ENCODE data around the gene DHX38.

DNA sequence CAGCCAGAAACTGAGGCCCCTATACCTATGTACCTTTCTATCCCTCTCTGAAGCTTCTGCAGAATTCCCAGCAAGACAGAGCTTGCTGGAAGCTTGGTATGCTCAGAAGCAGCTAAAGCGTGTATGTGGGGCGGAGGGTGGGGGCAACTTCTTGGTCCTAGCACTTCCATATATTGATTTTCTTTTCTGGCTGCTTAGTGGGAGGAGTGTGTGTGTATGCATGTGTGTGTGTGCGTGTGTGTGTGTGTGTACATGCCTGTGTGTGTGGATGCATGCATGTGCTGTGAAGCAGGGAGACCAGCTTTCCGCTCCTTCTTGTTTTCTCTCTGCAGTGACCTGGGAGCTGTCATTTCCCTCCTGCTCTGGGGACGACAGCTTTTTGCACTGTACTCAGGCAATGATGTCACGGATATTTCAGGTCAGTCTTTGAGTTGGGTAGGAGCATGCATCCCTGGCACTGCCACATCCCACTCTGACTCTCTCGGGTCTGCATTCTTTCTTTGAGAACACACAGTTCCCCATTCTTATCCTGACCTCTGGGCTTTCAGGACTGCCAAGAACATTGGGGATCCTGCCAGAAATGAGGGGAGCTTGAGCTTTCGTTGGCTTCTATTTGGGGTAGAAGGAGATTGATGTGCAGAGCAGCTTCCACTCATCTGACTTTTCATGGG, 20.0 kb upstream of the DHX38 start:
- TF ChIP-seq EP300 (IDR thresholded peaks at IDR 0.05): no peak
- TF ChIP-seq, protein P1, sequence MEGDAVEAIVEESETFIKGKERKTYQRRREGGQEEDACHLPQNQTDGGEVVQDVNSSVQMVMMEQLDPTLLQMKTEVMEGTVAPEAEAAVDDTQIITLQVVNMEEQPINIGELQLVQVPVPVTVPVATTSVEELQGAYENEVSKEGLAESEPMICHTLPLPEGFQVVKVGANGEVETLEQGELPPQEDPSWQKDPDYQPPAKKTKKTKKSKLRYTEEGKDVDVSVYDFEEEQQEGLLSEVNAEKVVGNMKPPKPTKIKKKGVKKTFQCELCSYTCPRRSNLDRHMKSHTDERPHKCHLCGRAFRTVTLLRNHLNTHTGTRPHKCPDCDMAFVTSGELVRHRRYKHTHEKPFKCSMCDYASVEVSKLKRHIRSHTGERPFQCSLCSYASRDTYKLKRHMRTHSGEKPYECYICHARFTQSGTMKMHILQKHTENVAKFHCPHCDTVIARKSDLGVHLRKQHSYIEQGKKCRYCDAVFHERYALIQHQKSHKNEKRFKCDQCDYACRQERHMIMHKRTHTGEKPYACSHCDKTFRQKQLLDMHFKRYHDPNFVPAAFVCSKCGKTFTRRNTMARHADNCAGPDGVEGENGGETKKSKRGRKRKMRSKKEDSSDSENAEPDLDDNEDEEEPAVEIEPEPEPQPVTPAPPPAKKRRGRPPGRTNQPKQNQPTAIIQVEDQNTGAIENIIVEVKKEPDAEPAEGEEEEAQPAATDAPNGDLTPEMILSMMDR (IDR thresholded peaks at IDR 0.05): no peak
- TF ChIP-seq POLR2AphosphoS5 (IDR thresholded peaks at IDR 0.05): no peak
- TF ChIP-seq POLR2A (IDR thresholded peaks at IDR 0.05): no peak

Data from stomach (tissue), 4 donors.